Bronchial epithelial cell (primary cell): Measurements from ENCODE around the gene RIMBP2. TPM values are rescaled to one million over a fixed set of nuclear protein-coding genes. Genes with fewer than 3 reads are reported as not detected.

Experiments
- DNase-seq: peaks from one replicate; pipeline ENCODE4 v3.0.0-alpha.2; 2010; ENCODE audit warnings: low read depth
- FAIRE-seq: peaks from 2 replicates; lab custom pipeline; 2011; peaks lifted over from hg19 to GRCh38; lab: Jason Lieb, UNC
- H3K27me3 ChIP-seq: 2 replicates; pipeline ENCODE4 v1.5.1; 2011; ENCODE audit warnings: low read length; ENCODE audit not compliant: control insufficient read depth, insufficient read depth
- H3K36me3 ChIP-seq: 2 replicates; pipeline ENCODE4 v1.5.1; 2011; ENCODE audit warnings: low read length; ENCODE audit not compliant: control insufficient read depth, insufficient read depth
- H3K4me3 ChIP-seq: 2 replicates; pipeline ENCODE4 v1.5.1; 2011; ENCODE audit warnings: mild to moderate bottlenecking, low read depth, low read length, control low read depth
- total RNA-seq: library from RNA; depleted of rRNA; stranded (reverse); fragments of >200 nt; gene quantifications from 2 replicates; pipeline ENCODE4 v1.2.1, GENCODE V29; 2014
- TF ChIP-seq, protein P1 (sequence below): IDR thresholded peaks from 2 replicates; pipeline ENCODE4 v1.5.1; 2011; ENCODE audit warnings: mild to moderate bottlenecking, moderate library complexity, low read length, control low read depth, inconsistent platforms; ENCODE audit not compliant: insufficient read depth, severe bottlenecking

RIMBP2 gene
- total RNA-seq, 1 donor from 2014 or later = not detected

DNA sequence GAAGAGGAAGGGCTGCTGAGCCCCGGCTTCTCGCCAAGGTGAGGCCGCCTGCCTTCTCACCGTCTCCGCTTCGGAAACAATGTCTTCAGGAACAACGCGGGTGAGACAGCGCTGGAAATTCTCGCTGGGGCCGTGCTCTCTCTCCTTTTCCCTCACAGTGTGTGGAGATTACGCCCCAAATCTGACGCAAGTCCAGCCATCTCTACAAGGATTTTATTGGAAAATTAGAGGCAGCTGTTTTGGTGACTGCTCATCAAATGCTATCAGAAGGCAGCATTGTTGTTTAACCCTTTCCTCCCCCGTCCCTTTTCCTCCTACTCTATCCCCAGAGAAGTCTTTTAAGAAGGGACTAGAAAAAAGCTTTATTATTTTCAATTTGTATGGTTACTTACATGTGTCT, 324.9 kb downstream of the RIMBP2 start:
- no peak for FAIRE-seq
- TF ChIP-seq, protein P1, sequence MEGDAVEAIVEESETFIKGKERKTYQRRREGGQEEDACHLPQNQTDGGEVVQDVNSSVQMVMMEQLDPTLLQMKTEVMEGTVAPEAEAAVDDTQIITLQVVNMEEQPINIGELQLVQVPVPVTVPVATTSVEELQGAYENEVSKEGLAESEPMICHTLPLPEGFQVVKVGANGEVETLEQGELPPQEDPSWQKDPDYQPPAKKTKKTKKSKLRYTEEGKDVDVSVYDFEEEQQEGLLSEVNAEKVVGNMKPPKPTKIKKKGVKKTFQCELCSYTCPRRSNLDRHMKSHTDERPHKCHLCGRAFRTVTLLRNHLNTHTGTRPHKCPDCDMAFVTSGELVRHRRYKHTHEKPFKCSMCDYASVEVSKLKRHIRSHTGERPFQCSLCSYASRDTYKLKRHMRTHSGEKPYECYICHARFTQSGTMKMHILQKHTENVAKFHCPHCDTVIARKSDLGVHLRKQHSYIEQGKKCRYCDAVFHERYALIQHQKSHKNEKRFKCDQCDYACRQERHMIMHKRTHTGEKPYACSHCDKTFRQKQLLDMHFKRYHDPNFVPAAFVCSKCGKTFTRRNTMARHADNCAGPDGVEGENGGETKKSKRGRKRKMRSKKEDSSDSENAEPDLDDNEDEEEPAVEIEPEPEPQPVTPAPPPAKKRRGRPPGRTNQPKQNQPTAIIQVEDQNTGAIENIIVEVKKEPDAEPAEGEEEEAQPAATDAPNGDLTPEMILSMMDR = no peak
- H3K36me3 ChIP-seq = no peaks in the 10 kb centered on the region
- no peak overlapping the region for H3K4me3 ChIP-seq
- DNase-seq = no peak
- no peaks in the 10 kb centered on the region for H3K27me3 ChIP-seq

DNA sequence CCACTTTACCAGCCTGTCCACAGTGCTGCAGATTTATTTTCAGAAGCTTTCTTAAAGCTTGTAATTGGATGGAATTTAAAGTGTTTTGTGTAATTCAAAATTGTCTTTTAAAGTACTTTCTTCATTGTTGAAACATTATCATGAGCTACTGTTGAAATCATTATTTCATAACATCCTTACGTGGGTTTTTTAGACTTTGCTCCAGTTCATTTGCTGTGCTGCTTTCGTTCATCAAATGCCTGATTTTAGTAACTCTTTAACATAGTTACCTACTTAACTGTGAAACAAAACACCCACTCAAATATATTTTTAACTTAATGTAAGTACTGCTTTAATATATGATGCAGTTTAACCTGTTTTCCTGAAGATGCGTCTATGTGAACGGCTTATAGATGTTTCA, 330.9 kb downstream of the RIMBP2 start:
- FAIRE-seq (no peak), DNase-seq (no peak)
- Histone ChIP-seq H3K27me3 (no peaks in the 10 kb centered on the region), H3K4me3 (no peak overlapping the region), H3K36me3 (no peaks in the 10 kb centered on the region)
- TF ChIP-seq, protein P1 = no peak

DNA sequence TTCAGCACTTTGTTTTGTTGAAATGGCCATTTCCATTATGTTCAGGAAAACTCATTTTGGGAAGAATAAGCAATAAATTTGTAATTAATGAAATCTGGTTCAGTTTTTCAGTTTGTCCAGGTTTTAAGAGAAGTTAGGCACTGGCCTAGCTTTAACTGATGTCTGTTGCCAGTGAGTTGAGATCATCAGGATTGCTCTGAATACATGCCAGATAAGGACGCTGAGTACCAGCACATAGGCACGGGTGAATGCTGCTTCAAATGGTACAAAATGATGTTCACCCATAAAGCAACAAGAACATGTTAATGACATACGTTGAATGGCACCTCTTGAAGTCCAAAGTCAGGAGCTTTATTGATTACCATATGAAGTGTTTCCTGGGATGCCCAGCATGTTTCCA, 331.9 kb downstream of the RIMBP2 start:
- TF ChIP-seq, protein P1 = no peak
- no peaks in the 10 kb centered on the region for H3K36me3 ChIP-seq
- FAIRE-seq (no peak), DNase-seq (no peak)
- no peak overlapping the region for H3K4me3 ChIP-seq
- H3K27me3 ChIP-seq = no peaks in the 10 kb centered on the region

DNA sequence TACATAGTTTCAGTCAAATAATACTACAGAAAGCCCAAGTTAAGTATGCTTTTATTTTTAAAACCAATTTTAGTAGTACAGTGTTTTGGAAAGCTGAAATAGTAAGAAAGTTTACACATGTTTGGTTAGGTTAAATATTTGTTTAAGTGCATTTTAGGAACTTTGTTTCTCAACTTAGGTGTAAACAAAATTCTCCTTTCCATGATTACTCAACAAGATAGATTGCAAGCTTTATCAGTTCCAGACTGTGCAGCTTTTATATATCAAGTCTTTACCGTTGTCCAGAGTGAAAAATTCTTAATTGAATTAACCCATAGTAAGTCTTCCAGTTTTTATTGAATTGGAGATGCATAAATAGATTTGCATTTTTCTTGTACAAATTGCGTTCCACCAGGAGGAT, 333.3 kb downstream of the RIMBP2 start:
- Histone ChIP-seq H3K4me3 (no peak overlapping the region), H3K36me3 (no peaks in the 10 kb centered on the region), H3K27me3 (no peaks in the 10 kb centered on the region)
- DNase-seq (no peak), FAIRE-seq (no peak)
- TF ChIP-seq, protein P1 = no peak

DNA sequence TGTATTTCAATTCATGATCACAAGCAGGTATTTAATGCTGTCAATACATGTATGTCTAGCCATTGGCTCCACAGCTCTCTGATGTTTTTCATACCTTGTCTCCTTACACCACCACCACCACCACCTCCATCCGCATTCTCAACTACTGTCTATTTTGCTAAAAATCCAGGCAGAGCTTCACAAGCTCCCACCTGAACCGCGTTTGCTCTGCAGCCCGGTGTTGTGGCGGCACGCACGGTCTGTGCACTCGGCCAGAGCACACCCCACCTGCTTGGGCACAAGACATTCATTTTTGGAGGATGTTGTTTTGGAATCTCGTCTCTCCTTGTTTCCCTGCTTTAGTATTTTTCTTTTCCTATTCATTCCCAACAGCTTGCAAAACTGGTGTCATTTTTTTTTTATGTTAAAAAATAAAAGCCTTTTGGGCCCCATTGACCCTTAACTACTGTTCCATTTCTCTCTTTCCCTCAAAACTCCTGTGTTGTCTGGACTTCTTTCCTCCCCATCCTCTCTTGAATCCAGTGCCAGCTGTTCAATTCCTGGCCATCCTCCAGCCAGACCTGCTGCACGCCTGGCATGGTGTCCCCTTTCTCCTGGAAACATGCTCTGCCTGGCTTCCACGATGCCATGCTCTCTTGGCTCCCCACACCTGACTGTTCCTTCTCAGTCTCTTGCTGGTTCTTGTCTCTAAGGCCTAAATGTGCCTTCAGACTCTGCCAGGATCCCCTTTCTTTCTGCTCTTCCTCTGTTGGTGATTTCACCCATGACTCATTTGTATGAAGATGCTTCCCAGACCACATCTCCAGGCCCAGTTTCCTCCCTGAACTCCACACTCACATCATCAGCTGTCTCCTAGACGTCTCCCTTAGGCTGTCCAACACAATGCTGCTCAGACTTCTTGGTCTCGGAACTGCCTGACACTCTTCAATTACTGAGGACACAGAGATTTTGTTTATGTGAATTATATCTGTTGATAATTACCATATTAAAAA, 340.5 kb downstream of the RIMBP2 start:
- TF ChIP-seq, protein P1 = no peak
- peak; percentile 18 for FAIRE-seq
- DNase-seq = peak; percentile 22
- H3K27me3 ChIP-seq = peaks cover 1% of the 10 kb centered on the region
- no peaks in the 10 kb centered on the region for H3K36me3 ChIP-seq
- H3K4me3 ChIP-seq = no peak overlapping the region
